GM18505 (cell line): ENCODE measurements around the gene OAT.
"Not testable (repeated sequence)": the region's sequence is repeated elsewhere in the genome, so short reads cannot be mapped to it uniquely, and the experiment has no call there.

Experiments used
- ATAC-seq: cut with Tn5 transposase; IDR thresholded peaks from one replicate; pipeline ENCODE4 v1.9.1; 2021; ENCODE audit not compliant: unreplicated experiment
- POLR2A ChIP-seq: IDR thresholded peaks from 4 replicates; pipeline ENCODE4 v1.6.1; 2011; ENCODE audit warnings: borderline replicate concordance; ENCODE audit not compliant: insufficient read depth, insufficient read length; ENCODE audit errors: extremely low read depth

Gene OAT

GRCh38 chr10:124453960-124454610 is 35.4 kb upstream of the OAT start:
- no peak for TF ChIP-seq POLR2A
- no peak for ATAC-seq

- ATAC-seq = no peak
- TF ChIP-seq POLR2A = no peak
These were observed 32.6 kb upstream of the OAT start for GRCh38 chr10:124451276-124451675.

GRCh38 chr10:124450783-124451057 is 32.0 kb upstream of the OAT start:
- ATAC-seq = no peak
- TF ChIP-seq POLR2A = no peak

GRCh38 chr10:124450012-124450782 is 31.5 kb upstream of the OAT start, which contains the start of gene NKX1-2:
Gene NKX1-2 (minus strand): TSS chr10:124450035. CDS start chr10:124449943, 92 bp downstream.
- no peak for ATAC-seq
- no peak for TF ChIP-seq POLR2A

GRCh38 chr10:124449170-124450011 is 30.7 kb upstream of the OAT start:
- ATAC-seq = no peak

DNA sequence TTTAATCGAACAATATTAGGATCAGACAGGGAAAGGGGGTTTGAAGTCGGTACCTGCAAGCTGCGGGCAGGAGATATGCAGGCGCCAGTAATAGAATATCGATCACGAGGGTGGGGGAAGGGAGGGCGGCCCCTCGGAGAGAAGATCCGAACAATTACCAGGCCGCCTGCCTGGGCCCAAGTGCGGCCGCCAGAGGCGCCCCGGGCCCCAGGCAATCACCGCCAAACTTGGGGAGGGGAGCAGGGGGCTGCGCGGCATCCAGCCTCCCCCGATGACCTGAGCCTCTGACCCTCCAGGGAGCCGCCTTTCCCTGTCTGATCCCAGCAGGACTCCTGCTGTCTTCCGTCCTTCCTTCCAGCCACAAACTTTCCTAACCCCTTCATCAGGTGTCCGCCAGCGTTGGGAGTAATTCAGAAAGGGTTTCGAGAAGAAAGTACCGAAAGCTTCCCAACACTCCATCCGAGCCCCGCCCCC is 30.0 kb upstream of the OAT start:
- no peak for TF ChIP-seq POLR2A

More at GRCh38 chr10:124449170-124450011, 30.7 kb upstream of the OAT start:
- TF ChIP-seq POLR2A = no peak

DNA sequence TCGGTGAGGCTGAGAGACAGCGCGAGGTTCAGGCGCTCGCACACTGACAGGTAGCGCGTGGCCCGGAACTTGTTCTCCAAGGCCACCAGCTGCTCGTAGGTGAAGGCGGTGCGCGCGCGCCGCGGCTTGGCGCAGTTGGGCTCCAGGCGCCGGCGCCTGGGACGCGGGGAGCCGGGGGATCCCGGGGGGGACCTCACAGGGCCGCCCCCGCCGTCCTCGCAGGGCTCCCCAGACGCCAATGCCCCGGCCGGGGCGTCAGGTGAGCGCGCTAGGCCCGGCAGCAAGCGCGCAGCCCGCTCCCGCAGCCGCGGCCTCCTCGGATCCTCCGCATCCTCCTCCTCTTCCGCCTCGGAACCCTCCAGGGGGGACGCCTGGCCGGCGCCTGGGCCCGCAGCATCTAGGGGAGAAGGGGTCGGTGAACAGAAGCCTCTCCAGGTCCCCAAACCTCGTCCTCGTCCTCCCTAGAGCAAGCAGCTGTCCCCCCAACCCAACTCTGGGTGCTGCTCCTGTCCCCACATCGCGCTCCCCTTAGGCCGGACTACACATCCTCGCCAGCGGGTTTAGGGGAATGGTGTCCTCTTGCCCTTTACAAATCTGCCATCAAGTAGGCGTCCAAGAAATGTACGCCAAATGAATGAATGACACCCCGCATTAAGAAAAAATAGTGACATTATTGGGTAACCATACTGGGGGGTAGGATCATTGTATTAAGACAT is 29.2 kb upstream of the OAT start:
- no peak for TF ChIP-seq POLR2A
- no peak for ATAC-seq

More for the DNA sequence above, 30.0 kb upstream of the OAT start:
- ATAC-seq = no peak

GRCh38 chr10:124446830-124447750 is 28.4 kb upstream of the OAT start:
- TF ChIP-seq POLR2A = no peak
- ATAC-seq = no peak

- not testable (repeated sequence) for ATAC-seq
These were observed 23.0 kb upstream of the OAT start for GRCh38 chr10:124441694-124442093.

GRCh38 chr10:124436191-124436638 is 17.5 kb upstream of the OAT start:
- TF ChIP-seq POLR2A = no peak
- ATAC-seq = no peak

DNA sequence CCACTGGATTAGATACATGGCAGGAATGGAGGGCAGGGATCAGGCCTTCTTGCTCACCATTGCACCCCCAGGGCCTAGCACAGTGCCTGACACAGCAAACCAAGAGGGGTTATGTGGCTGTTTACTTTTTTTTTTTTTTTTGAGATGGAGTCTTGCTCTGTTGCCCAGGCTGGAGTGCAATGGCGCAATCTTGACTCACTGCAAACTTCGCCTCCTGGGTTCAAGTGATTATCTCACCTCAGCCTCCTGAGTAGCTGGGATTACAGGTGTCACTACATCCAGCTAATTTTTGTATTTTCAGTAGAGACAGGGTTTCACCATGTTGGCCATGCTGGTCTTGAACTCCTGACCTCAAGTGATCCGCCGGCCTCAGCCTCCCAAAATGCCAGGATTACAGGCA is 17.0 kb upstream of the OAT start:
- not testable (repeated sequence) for ATAC-seq

DNA sequence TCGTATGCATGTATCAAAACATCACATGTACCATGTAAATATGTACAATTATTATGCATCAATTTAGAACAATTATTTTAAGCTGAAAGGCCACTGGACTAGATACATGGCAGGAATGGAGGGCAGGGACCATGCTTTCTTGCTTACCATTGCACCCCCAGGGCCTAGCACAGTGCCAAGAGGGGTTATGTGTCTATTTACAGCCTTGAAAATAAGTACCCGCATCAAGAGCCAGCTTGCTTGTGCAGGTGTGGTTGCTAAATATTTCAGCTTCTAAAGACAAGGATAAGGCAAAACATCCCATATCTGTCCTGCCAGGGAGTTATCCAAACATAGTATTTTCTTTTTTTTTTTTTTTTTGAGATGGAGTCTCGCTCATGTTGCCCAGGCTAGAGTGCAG is 14.7 kb upstream of the OAT start:
- no peak for ATAC-seq
- no peak for TF ChIP-seq POLR2A
